Breast epithelium (tissue), 3 donors: Measurements from ENCODE around the gene COL17A1.

ENCODE experiments used
- POLR2A ChIP-seq: fragments of 450-650 bp; IDR thresholded peaks from one replicate; pipeline ENCODE4 v1.6.1; 2016; ENCODE audit warnings: antibody characterized with exemption, mild to moderate bottlenecking, moderate library complexity
- POLR2AphosphoS5 ChIP-seq, 3 donors: sonication (generic); formaldehyde crosslinking; IDR thresholded peaks; one replicate each; pipeline ENCODE4 v1.6.1; 2017; ENCODE audit warnings: antibody characterized with exemption in 3 of 3
- TF ChIP-seq, protein P1 (sequence below), 3 donors: fragments of 450-650 bp; IDR thresholded peaks; one replicate each; pipeline ENCODE4 v1.5.1; 2016 to 2017; ENCODE audit warnings: antibody characterized with exemption in 3 of 3, mild to moderate bottlenecking in 3 of 3, moderate library complexity in 3 of 3

DNA sequence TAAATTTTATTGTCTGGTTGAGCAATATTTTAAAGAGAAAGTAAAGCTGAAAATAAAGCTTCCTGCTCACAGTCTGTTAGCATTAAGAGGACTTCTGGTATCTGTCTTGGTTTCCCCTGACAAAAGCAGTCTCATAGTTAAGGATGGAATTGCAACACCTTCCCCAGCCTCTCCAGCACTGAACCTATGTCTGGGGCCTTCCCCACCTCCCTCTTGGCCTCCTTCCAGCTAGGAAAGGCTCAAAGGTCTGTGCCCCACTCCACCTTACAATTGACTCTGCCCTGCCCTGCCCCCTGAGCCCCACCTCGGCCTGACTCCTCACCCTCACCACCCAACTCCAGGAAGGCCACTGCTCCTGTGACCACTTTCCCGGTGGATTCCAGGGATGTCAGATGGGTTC lies 33.2 kb downstream of the COL17A1 start:
- TF ChIP-seq POLR2A, result no peak
- TF ChIP-seq, protein P1, sequence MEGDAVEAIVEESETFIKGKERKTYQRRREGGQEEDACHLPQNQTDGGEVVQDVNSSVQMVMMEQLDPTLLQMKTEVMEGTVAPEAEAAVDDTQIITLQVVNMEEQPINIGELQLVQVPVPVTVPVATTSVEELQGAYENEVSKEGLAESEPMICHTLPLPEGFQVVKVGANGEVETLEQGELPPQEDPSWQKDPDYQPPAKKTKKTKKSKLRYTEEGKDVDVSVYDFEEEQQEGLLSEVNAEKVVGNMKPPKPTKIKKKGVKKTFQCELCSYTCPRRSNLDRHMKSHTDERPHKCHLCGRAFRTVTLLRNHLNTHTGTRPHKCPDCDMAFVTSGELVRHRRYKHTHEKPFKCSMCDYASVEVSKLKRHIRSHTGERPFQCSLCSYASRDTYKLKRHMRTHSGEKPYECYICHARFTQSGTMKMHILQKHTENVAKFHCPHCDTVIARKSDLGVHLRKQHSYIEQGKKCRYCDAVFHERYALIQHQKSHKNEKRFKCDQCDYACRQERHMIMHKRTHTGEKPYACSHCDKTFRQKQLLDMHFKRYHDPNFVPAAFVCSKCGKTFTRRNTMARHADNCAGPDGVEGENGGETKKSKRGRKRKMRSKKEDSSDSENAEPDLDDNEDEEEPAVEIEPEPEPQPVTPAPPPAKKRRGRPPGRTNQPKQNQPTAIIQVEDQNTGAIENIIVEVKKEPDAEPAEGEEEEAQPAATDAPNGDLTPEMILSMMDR (IDR thresholded peaks at IDR 0.05), result no peak
- no peak for TF ChIP-seq POLR2AphosphoS5 (IDR thresholded peaks at IDR 0.05)
